GM21529 (cell line): ENCODE data around the gene SEPTIN1.
"Not testable (repeated sequence)": the region's sequence is repeated elsewhere in the genome, so short reads cannot be mapped to it uniquely, and the experiment has no call there.

Experiments used
- ATAC-seq: cut with Tn5 transposase; IDR thresholded peaks from one replicate; pipeline ENCODE4 v1.9.1; 2021; ENCODE audit not compliant: unreplicated experiment

SEPTIN1 gene

GRCh38 chr16:30406795-30407101 is 24.4 kb upstream of the SEPTIN1 start:
- no peak for ATAC-seq

GRCh38 chr16:30401768-30402425 is 19.5 kb upstream of the SEPTIN1 start:
- ATAC-seq = no peak

- ATAC-seq = no peak
These were observed 17.2 kb upstream of the SEPTIN1 start for GRCh38 chr16:30399435-30400186.

DNA sequence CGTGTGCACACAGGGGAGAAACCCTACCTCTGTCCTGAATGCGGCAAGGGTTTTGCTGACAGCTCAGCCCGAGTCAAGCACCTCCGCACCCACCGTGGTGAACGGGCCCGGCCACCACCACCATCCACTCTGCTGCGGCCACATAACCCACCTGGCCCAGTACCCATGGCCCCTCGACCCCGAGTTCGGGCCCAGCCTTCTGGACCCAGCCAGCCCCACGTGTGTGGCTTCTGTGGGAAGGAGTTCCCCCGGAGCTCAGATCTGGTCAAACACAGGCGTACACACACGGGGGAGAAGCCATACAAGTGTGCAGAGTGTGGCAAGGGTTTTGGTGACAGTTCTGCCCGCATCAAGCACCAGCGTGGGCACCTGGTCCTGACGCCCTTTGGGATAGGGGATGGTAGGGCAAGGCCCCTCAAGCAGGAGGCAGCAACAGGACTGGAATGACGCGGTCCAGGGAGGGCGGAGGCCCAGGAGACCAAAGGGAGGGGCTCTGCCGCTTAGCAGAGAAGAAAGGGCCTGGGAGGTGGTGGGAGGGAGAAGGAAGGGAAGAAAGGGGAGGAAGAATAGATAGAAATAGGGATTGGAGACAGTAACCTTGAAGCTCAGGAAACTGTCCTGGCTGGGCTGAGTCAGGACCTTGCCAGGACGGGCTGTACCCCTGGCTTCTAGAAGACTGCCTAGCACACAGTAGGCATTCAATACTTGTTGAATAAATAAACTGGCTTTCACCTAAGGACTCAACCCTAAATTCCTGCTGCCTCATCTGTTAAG is 16.5 kb upstream of the SEPTIN1 start:
- no peak for ATAC-seq

DNA sequence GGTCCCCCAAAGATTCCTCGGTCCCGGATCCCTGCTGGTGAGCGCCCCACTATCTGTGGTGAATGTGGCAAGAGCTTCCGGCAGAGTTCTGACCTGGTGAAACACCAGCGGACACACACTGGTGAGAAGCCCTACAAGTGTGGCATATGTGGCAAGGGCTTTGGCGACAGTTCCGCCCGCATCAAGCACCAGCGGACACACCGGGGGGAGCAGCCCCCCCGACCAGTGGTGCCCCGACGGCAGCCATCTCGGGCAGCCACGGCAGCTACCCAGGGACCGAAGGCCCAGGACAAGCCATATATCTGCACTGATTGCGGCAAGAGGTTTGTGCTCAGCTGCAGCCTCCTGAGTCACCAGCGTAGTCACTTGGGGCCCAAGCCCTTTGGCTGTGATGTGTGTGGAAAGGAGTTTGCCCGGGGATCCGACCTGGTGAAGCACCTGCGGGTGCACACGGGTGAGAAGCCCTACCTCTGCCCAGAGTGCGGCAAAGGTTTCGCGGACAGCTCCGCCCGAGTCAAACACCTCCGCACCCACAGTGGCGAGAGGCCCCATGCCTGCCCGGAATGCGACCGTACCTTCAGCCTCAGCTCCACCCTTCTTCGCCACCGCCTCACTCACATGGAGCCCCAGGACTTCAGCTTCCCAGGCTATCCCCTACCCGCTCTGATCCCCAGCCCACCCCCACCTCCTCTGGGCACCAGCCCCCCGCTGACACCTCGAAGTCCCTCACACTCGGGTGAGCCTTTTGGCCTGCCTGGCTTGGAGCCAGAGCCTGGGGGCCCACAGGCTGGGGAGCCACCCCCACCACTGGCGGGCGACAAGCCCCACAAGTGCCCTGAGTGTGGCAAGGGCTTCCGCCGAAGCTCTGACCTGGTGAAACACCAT is 15.7 kb upstream of the SEPTIN1 start:
- no peak for ATAC-seq

DNA sequence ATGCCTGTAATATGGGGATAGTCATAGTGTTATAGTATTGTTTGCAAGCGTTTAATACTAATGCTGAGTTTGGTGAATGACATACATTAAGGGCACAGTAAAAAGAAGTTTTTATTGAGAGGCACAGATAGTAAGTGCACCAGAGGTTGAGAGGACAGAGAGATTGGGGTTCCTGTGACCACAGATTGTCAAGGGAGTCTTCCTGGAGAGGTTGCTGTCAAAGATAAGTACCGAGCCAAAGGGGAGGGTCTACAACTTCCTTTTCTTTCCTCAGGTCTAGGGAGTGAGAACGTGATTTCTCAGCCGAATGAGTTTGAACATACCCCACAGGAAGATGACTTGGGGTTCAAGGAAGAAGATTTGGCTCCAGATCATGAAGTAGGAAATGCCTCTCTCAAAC is 14.7 kb upstream of the SEPTIN1 start:
- no peak for ATAC-seq

GRCh38 chr16:30396627-30397026 is 14.3 kb upstream of the SEPTIN1 start:
- not testable (repeated sequence) for ATAC-seq

DNA sequence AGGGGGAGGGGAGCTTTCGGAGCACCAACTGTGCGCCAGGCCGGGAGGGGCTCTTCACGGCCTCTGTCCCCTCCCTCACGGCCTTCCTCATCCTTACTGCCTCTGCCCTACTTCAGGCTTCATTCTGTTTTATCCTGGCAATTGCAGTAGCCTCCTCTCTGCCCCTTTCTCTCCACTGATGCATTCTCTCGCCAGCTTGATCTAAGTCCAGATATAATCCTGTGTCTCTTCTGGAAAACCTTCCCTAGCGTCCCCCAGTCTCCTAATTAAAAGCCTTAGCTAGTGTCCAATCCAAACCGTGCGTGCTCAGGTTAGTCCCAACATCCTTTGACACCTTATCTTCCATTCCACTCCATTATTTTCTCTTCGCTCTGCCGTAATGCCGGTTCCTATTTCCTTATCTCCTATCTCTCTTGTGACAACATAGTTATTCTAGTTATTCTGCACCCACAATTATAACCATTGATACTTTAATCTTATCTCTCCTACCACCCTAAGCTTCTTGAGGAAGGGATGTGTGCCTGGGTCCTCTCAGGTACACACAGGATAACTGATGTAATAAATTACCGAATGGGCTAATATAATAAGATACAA is 13.7 kb upstream of the SEPTIN1 start:
- ATAC-seq = no peak

DNA sequence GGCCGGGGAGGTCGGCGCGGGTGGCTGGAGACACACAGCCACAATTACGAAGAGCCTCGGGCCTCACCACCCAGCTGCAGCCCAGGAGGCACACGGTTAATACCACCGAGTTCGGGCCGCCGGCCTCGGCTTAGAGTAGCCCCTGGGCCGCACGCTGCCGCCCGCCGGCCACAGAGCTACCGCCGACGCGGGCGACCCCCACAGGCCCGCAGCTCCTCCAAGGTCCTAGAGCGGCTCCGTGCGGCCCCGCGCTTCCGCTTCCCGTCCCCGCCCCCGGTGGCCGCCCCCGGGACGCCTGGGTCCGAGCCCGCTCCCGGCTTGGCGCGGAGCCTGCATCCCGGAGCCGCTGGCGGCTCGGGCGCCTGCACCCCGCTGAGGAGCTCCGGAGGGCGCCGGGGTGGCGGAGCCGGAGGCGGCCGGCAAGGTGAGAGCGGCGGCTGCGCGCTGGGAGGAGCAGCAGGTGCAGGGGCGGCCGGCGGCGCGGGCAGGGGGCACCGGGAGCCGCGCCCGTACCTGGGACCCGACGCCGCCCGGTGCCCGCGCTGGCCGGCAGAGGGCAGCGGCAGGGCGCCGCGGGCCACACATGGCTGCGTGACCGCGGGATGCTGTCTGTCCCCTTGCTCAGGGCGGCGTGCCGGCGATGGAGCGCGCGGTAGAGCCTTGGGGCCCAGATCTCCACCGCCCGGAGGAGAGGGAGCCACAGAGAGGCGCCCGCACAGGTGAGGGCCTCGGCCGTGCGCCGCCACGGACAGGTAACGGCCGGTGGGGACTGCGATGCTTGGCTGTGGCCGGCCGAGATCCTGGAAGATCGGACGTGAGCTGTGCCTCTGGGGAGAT is 13.0 kb upstream of the SEPTIN1 start, which contains the start of gene ZNF48:
ZNF48 (plus strand) TSS at position 266 of the 837 bp plus-strand sequence; CDS start at position 641, 375 bp downstream.
- peak; percentile 64 for ATAC-seq

DNA sequence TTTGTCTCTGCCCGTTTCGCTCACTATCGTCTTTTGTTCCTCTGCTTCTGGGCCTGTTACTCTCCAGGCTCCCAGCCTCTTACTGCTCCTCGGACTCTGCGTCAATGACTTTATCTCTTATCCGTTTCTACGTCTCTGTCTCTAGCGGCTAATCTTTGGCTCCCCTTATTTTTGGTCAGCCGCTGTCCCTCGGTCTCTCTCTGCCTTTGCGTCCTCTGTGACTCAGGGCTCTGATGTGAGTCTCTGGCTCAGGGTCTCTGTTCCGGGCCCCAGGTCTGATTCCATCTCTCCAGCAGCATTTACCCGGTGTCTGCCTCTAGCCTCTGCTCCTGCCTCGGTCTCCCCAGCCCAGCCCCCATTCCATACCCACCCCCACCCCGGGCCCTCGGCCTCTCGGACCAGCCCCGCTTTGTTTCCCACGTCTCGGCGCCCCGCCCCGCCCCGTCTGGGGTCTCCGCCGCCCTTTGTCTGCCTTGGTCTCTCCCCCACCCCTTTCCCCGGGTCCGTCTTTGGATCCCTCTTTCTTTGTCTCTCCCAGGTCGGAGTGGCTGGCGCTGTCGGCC is 12.3 kb upstream of the SEPTIN1 start:
- no peak for ATAC-seq

DNA sequence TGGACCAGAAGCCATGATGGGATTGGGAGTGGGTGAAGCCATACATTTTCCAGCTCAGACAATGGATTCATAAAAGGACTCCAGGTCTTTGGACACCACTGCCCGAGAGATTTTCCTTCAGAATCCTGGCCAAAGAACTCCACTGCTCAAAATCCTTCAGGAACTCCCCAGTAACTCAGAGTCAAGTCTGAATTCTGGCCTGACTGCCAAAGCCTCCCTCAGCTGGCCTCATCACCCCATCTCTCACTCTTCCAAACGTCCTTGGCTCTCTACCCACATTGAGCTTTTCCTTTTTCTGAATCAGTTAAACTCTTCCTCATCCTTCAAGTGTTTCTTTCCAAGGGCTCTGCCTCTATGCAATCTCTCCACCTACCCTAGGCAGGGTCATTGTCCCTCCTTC is 1.2 kb upstream of the SEPTIN1 start:
- no peak for ATAC-seq

DNA sequence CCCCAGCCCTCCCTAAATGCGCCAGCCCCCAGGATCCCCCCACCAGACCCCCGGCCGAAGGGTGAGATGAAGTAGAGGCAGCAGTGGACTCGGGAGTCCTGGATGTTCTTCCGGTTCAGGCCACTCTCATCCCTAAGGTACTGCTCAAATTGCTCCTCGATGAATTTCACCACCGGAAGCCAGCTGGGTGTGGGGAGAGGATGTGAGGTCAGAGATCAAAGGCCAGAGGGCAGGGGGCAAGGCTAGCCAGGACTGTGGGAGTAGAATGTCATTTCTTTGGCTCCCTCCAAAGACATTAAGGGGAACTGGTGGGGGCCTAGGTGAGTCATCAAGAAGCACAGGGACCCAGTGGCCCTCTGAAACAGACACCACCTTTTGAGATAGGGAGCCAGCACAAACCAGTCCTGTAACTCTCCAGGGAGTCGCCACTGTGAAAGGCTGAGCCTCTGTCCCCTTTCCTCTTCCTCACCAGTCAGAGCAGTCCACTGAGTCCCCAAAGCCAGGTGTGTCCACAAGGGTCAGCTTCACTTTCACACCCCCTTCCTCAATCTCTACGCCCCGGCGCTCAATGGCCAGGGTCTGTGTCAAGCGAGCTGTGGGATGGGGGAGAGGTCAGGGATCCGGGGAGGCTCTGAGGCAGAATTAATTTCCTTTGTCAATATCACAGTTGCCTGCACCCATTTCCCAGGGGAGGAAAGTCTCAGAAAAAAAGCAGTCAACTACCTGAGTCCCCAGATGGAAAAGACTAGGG is 895 bp downstream of the SEPTIN1 start:
- ATAC-seq = no peak

DNA sequence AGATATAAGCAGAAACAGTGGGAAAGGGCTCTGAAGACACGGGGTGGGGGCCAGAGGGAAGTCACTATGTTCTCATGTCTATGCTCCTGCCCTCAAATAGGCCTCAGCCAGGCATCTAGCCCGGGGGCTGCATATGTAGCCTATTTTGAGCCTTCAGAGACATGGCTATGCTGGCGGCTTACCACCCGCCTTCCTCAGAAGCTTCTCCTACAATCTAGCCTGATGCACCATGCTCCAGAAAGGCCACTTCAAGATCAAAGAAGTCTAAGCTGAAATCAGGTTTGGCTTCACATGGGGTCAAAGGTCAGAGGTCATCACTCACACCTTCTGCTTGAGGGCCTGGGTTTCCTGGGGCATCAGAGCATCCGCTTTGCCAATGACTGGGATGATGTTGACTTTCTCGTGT is 1.6 kb downstream of the SEPTIN1 start:
- ATAC-seq = no peak

DNA sequence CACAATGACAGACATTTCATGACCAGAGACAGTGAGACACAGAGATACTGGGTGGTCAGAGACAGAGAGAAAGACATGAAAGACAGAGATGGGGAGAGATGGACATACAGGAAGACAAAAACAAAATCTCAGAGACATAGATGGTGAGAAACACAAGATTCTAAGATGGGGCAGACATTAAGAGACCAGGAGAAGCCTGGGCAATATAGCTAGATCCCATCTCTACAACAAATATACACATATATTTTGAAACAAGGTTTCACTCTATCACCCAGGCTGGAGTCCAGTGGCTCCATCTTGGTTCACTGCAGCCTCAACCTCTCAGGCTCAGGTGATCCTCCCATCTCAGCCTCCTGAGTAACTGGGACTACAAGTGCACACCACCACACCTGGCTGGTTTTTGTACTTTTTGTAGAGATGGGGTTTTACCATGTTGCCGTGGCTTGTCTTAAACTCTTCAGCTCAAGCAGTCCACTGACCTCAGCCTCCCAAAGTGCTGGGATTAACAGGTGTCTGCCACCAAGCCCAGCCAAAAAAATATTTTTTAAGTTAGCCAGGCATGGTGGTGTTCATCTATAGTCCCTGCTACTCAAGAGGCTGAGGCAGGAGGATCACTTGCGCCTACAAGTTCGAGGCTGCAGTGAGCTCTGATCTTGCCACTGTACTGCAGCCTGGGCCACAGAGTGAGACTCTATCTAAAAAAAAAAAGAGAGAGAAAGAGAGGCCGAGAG is 2.1 kb downstream of the SEPTIN1 start:
- no peak for ATAC-seq

DNA sequence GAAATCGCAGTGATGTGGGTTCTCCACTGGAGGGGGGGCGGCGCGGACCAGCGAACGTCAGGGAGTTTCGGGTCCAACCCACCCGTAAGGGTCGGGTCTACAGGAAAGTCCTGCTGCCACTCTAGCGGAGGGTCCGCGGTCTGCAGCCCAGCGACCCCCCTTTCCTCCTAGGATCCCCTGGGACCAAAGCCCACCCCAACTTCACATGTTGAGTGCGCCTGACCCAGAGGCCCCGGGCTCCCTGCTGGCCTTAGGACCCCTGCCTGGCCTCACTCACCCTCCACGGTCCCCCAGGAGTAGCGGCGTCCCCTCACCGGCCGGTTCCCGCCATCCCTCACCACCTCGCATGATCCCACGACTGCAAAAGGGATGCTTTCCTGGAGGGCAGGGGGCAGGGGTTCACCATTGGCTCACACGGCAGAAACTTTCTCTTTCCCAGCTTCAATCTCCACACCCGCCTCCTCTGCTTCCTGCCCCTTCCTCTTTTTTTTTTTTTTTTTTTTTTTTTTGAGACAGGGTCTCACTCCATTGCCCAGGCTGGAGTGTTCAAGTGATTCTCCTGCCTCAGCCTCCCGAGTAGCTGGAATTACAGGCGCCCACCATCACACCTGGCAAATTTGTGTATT is 3.1 kb downstream of the SEPTIN1 start:
- ATAC-seq = no peak

DNA sequence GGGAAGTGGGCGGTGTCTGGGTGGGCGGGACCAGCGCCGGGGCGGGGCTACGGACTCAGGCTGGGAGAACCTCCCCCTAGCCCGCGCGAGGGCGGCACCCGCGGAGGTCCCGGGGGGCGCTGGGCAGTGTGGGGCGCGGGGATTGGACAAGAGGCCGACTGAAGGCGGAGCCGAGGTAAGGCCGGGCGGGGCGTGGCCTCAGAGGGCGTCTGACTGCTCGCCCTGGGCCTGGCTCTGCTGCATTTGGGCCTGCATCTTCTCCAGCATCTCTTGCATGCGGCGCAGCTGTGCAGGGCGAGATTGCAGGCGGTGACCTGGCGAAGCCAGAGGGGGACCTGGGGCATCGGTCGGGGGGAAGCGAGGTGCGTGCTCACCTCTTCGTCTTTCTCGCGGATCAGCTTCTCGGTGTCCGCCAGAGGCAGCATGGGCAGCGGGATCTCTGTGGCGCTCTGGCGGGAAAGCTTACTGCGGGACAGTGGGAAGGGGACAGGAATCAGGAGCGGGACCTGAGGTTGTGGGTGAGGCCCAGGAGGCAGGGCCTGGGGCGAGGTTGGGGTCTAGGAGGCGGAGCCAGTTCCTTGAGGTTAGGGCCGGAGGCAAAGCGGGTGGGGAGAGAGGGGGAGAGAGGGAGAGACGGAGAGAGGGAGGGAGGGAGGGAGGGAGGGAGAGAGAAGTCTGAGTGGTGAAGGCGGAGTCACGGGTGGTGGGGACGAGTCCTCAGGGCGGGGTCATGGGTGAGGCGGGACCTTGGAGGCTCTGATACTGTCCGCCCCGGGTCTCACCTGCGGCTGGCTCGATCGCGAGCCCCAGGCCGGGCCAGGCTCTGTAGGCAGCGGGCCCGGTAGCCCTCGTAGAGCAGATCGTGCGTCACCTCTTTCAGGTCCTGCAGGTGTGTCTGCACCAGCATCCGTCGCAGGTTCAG is 3.9 kb downstream of the SEPTIN1 start:
- peak; percentile 80 for ATAC-seq
